ENCODE measurements around the gene MDP1.

The MDP1 gene

GRCh38 chr14:24179294-24179960 lies 36.4 kb downstream of the MDP1 start:
- no peak for DNase-seq

- no peak for DNase-seq
These were observed 37.3 kb downstream of the MDP1 start for GRCh38 chr14:24178399-24179178.

- no peak for DNase-seq
These were observed 38.0 kb downstream of the MDP1 start for GRCh38 chr14:24177891-24178290.

GRCh38 chr14:24177041-24177825 lies 38.6 kb downstream of the MDP1 start:
- no peak for DNase-seq

- DNase-seq = no peak
These were observed 39.3 kb downstream of the MDP1 start for GRCh38 chr14:24176599-24176998.

GRCh38 chr14:24172871-24173281 lies 43.0 kb downstream of the MDP1 start:
- no peak for DNase-seq

GRCh38 chr14:24172261-24172860 lies 43.5 kb downstream of the MDP1 start:
- DNase-seq = no peak

GRCh38 chr14:24171422-24172260 lies 44.2 kb downstream of the MDP1 start, which contains the start of gene REC8:
Gene REC8 (plus strand): TSS chr14:24172080. CDS start chr14:24172553, 473 bp downstream.
- peak; percentile 97 for DNase-seq

- DNase-seq = no peak
These were observed 48.3 kb downstream of the MDP1 start for GRCh38 chr14:24167469-24168114.

- no peak for DNase-seq
These were observed 50.1 kb downstream of the MDP1 start for GRCh38 chr14:24165785-24166184.

GRCh38 chr14:24164518-24164991 lies 51.3 kb downstream of the MDP1 start:
- DNase-seq = no peak
